NB4 (cell line): ENCODE data around the gene IGF1R.

Source experiments
- CTCF ChIP-seq: IDR thresholded peaks from one replicate; pipeline ENCODE4 v1.5.1; 2012; ENCODE audit warnings: low read depth, low read length
- POLR2A ChIP-seq: IDR thresholded peaks from 2 replicates; pipeline ENCODE4 v1.6.1; 2011; ENCODE audit warnings: mild to moderate bottlenecking; ENCODE audit not compliant: insufficient read length; ENCODE audit errors: extremely low read depth
- TF ChIP-seq, protein P1 (sequence below): IDR thresholded peaks from 2 replicates; pipeline ENCODE4 v1.6.1; 2011; ENCODE audit warnings: low read depth, low read length

DNA sequence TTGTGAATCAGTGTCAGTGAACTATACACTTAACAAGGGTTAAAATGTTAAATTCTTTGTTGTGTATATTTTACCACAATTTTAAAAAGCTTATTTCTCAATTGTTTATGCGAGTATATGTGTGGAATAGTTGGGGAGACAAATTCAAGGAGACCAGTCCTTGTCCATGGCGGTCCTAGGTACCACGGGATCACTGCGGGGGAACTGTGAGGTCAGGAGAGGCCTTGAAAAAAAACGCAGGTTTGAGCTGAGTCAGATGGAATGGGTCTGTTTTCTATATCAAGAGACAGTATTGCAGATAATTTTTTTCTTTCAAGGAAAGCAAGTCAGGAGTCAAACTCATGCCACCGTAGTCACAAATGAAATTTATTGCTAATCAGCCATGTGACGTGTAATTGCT, 18.5 kb downstream of the IGF1R start:
- TF ChIP-seq CTCF, result no peak
- TF ChIP-seq, protein P1, sequence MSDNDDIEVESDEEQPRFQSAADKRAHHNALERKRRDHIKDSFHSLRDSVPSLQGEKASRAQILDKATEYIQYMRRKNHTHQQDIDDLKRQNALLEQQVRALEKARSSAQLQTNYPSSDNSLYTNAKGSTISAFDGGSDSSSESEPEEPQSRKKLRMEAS, result no peak
- no peak for TF ChIP-seq POLR2A
